Motor neuron (in vitro differentiated cells): ENCODE measurements around the gene CLASP1. TPM values are rescaled to one million over a fixed set of nuclear protein-coding genes. Genes with fewer than 3 reads are reported as not detected.
A peak's percentile ranks its signal among the peaks of the same experiment; 100 is the strongest.
"Not testable (repeated sequence)": the region's sequence is repeated elsewhere in the genome, so short reads cannot be mapped to it uniquely, and the experiment has no call there.

Source experiments
- ATAC-seq, 8 experiments: fragments of 200-7000 bp; cut with Tn5 transposase; replicated peaks in 6 of 8; 2 replicates each; pipeline ENCODE4 v1.8.0; 2021; ENCODE audit warnings: mild to moderate bottlenecking in 8 of 8, moderate library complexity in 8 of 8
- H3K27ac ChIP-seq, 2 donors: fragments of 250-450 bp; sonication (Bioruptor Pico); 2 replicates each; pipeline ENCODE4 v1.9.0; 2021; ENCODE audit warnings: antibody characterized with exemption in 2 of 2, mild to moderate bottlenecking in 2 of 2, moderate library complexity in 1 of 2
- H3K4me1 ChIP-seq, 2 donors: fragments of 250-450 bp; sonication (Bioruptor Pico); replicated peaks in 1 of 2; 2 replicates each; pipeline ENCODE4 v1.6.1; 2021; ENCODE audit warnings: antibody characterized with exemption in 2 of 2, mild to moderate bottlenecking in 2 of 2, moderate library complexity in 1 of 2
- H3K4me3 ChIP-seq, 5 donors: fragments of 250-450 bp; sonication (Bioruptor Pico); 2 replicates each; pipeline ENCODE4 v1.9.0; 2021; ENCODE audit warnings: antibody characterized with exemption in 5 of 5, mild to moderate bottlenecking in 5 of 5, moderate library complexity in 4 of 5
- WGBS, 10 experiments: fragments of 450-650 bp; shearing (Covaris generic); methylation state at CpG; one replicate each; pipeline ENCODE4 v1.0.0; 2022; 5-methylcytosine and 5-hydroxymethylcytosine counted together
- in situ Hi-C, 9 experiments: fragments of 400-800 bp; cut with MboI; loops; one replicate each; pipeline ENCODE4 v1.15.0; 2021; ENCODE audit warnings: low sequenced_read_pairs in 9 of 9, low pct_unique_long_range_greater_than_20kb in 2 of 9; ENCODE audit not compliant: unreplicated experiment in 9 of 9
- total RNA-seq, 8 experiments: library from RNA; unstranded; fragments of 300-600 nt; gene quantifications; 2 replicates each; pipeline versions ENCODE4 v1.2.3 to v1.2.4, GENCODE V29; 2022

Gene CLASP1
- total RNA-seq, 8 experiments from 2014 or later: 36.3 to 66.7 (median 54.6) TPM

DNA sequence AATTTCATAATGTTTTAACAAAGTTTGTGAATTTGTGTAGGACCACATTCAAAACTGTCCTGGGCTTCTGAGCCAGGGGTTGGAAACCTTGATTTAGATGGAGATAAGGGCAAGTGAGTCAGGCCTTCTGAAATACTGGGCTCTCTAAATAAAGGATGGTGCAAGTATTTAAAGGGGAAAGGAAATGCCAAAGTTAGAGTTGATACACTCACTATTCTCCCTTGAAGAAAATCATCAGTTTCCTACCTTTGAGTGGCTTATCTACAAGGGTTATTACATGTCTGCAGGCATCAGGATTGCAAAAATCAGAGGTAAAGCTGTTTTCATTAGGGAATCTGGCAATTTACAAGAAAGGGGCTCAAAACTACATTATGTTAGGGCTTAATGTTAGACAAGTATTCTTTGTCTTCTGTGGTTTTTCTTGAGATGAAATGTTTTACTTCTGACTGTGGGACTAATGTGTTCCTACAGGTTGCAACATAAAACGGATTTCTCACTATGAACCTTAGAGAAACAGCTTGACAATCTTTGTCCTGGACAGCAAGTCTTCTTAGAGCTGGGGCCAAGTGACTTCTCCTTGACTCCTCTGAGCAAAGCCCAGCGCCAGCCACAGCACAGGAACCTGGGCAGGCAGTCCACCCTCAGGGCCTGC, 87.5 kb downstream of the CLASP1 start:
- no peak overlapping the region for H3K4me3 ChIP-seq
- no peak for ATAC-seq
- peaks cover 12 to 16% of the 10 kb centered on the region in 2 donors for H3K4me1 ChIP-seq
- in situ Hi-C loops: no loop called here
- H3K27ac ChIP-seq: no peak overlapping the region
- WGBS, 10 experiments: 40 to 100% (median 85%) methylated on average over 1 to 2 of the region's 2 CpGs; no CpG with 5 or more reads in 2 of the 10 experiments

DNA sequence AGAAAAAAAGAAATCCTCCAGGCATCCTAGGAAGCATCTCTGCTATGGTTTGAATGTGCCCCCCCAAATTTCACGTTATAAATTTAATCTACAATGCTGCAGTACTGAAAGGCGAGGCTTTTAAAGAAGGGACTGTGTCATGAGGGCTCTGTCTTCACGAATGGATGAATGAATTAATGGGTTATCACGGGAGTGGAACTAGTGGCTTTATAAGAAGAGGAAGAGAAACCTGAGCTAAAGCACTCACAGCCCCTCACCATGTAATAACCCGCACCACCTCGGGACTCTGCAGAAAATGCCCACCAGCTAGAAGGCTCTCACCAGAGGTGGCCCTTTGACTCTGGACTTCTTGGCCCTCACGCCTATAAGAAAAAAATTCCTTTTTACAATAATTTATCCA, 90.9 kb downstream of the CLASP1 start:
- in situ Hi-C loops: no loop called here
- Histone ChIP-seq H3K4me3 (no peak overlapping the region), H3K27ac (no peak overlapping the region), H3K4me1 (peaks cover 6 to 15% of the 10 kb centered on the region in 2 donors)
- WGBS, 10 experiments: 73 to 100% (median 90%) methylated on average over 1 to 7 of the region's 7 CpGs
- no peak for ATAC-seq

DNA sequence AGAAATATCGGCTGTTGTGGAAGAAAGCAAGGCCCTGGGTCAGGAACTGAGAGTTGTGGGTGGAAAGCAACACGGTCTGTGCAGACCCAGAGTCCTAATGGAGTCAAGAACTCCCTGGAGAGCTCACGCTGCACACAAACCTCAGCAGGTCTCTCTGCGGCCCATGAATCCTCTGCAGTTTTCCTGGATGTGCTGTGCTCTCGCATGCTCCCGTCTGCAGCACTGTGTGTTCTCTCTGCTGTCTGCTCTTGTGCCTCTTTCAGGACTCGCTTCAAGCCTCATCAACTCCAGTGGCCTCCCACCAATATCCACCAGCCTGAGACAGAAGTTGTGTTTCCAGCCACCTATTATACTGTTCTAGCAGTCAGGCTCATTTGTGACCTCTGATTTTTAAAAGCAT, 94.3 kb downstream of the CLASP1 start:
- no peak overlapping the region for H3K4me3 ChIP-seq
- H3K4me1 ChIP-seq: peaks cover 6 to 15% of the 10 kb centered on the region in 2 donors
- WGBS, 10 experiments: 80 to 100% (median 94%) methylated on average over 1 to 4 of the region's 7 CpGs; no CpG with 5 or more reads in 4 of the 10 experiments
- ATAC-seq: peak in 5 of 8 experiments; percentile 57 to 81 (median 69)
- peak overlapping the region in 1 of 2 donors; percentile 14 for H3K27ac ChIP-seq
- in situ Hi-C loops: no loop called here

DNA sequence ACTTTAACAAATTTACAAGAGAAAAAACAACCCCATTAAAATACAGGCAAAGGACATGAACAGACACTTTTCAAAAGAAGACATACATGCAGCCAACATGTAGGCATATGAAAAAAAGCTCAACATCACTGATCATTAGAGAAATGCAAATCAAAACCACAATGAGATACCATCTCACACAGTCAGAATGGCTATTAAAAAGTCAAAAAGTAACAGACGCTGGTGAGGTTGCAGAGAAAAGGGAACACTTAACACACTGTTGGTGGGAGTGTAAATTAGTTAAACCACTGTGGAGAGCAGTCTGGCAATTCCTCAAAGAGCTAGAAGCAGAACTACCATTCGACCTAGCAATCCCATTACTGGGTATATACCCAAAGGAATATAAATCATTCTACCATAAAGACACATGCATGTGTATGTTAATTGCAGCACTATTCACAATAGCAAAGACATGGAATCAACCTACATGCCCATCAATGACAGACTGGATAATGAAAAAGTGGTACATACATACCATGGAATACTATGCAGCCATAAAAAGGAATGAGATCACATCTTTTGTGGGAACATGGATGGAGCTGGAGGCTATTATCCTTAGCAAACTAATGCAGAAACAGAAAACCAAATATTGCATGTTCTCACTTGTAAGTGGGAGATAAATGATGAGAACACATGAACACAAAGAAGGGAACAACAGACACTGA, 96.6 kb downstream of the CLASP1 start:
- H3K27ac ChIP-seq, H3K4me3 ChIP-seq, in situ Hi-C loops, ATAC-seq: not testable (repeated sequence)
- peaks cover 6 to 11% of the 10 kb centered on the region in 2 donors for H3K4me1 ChIP-seq
- 39 to 100% (median 83%) methylated on average over 1 to 2 of the region's 2 CpGs; no CpG with 5 or more reads in 3 of the 10 experiments for WGBS, 10 experiments

DNA sequence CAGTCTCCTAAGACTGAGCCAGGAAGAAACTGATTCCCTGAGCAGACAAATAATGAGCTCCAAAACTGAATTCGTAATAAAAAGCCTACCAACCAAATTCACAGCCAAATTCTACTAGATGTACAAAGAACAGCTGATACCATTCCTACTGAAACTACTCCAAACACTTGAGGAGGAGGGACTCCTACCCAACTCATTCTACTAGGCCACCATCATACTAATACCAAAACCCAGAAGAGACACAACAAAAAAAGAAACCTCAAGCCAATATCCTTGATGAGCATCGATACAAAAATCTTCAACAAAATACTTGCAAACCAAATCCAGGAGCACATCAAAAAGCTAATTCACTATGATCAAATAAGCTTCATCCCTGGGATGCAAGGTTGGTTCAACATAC, 98.6 kb downstream of the CLASP1 start:
- ATAC-seq: no peak
- H3K4me1 ChIP-seq: peaks cover 5 to 11% of the 10 kb centered on the region in 2 donors
- no peak overlapping the region for H3K27ac ChIP-seq
- H3K4me3 ChIP-seq: no peak overlapping the region
- WGBS, 10 experiments: 52 to 100% (median 89%) methylated on average over 1 to 2 of the region's 2 CpGs; no CpG with 5 or more reads in 1 of the 10 experiments
- in situ Hi-C loops: no loop called here

DNA sequence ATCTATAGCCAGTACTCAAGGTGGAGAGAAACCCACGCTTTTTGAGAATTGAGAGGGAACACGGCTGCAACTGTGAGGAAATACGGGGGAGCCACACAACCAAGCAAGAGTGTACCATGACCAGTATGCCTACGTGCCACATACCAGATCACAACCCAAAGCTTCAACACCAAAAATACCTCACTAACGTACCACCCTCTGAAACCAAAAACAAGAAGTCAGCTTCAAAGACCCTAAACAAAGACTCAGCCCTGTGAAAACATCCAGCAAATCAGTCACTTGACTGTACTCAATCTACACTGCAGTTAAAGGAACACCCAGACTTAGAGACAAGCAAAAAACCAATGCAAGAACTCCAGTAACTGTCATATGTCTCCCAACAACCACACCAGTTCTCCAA, 101.6 kb downstream of the CLASP1 start:
- Histone ChIP-seq H3K27ac (no peak overlapping the region), H3K4me1 (no peaks in the 10 kb centered on the region), H3K4me3 (no peak overlapping the region)
- WGBS, 10 experiments: 80 to 100% (median 90%) methylated on average over 1 to 5 of the region's 5 CpGs; no CpG with 5 or more reads in 5 of the 10 experiments
- in situ Hi-C loops: loop anchor here in 2 of 9 experiments (25.0 kb wide), 1 partner anchor 165 kb away; no protein-coding TSS in a partner anchor
- ATAC-seq: no peak

DNA sequence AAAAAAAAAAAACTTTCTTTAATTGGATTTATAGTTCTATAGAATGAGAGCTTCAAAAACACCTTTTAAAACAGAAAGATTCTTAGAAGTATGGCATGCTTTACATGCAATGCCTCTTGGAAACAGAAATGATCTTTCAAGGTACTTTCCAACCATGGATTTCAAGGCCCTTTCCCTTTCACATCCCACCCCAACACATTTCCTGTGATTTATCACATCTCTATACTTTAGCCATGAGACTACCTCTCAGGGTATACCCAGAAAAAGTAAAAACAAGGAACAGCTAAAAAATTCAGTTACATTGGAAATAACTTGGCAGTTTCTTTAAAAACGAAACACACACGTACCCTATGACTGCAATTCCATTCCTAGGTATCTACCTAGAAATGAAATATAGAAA, 103.3 kb downstream of the CLASP1 start:
- in situ Hi-C loops: loop anchor here in 2 of 9 experiments (25.0 kb wide), 1 partner anchor 166 kb away; no protein-coding TSS in a partner anchor
- Histone ChIP-seq H3K27ac (no peak overlapping the region), H3K4me3 (no peak overlapping the region), H3K4me1 (peaks cover 0 to 4% of the 10 kb centered on the region in 2 donors)
- no peak for ATAC-seq
- 90 to 100% (median 100%) methylated on average over 1 to 2 of the region's 2 CpGs; no CpG with 5 or more reads in 3 of the 10 experiments for WGBS, 10 experiments

DNA sequence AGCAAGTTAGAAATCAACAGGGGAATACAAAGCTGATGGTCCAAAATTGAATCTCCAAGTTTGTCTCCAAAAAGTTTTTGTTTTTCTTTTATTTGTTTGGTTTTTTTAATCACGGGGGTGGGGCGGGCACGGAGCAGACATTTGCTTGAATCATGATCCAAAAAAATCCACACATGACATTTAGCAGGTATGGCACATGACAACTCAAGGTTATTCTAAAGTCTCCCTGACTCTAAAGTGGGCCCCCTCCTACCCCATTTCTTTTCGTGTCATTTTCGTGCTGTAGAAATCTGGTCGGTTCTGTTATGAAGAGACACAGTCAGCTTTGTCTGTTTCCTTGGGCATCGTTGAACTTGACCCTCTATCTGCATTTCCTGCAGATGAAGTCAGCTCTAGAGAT, 104.0 kb downstream of the CLASP1 start:
- Histone ChIP-seq H3K4me1 (peaks cover 0 to 4% of the 10 kb centered on the region in 2 donors), H3K27ac (no peak overlapping the region), H3K4me3 (no peak overlapping the region)
- WGBS, 10 experiments: 87 to 100% (median 97%) methylated on average over 1 to 7 of the region's 7 CpGs; no CpG with 5 or more reads in 1 of the 10 experiments
- in situ Hi-C loops: loop anchor here in 2 of 9 experiments (25.0 kb wide), 1 partner anchor 167 kb away; no protein-coding TSS in a partner anchor
- ATAC-seq: no peak

DNA sequence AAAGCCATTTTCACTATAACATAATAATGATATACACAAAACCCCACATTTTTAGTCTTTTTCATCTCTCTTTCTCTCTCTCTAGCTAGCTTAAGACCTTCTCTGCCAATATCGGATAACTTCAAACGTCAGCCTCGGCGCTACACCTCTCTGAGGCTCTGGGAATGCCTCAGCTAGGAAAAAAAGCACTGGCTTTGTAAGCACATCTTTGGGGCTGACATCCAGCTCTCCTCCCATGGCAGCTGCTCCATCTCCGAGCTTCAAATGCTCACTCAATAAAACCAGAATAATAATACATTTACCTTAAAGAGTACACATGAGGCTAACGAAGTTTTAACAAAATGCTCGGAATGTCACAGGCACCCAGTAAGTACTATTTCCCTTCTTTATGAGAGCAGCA, 107.8 kb downstream of the CLASP1 start:
- Histone ChIP-seq H3K4me1 (peaks cover 0 to 4% of the 10 kb centered on the region in 2 donors), H3K4me3 (no peak overlapping the region), H3K27ac (no peak overlapping the region)
- WGBS, 10 experiments: 0 to 100% (median 53%) methylated on average over 1 to 6 of the region's 7 CpGs; no CpG with 5 or more reads in 1 of the 10 experiments
- no peak for ATAC-seq
- in situ Hi-C loops: loop anchor here in 2 of 9 experiments (25.0 kb wide), 1 partner anchor 171 kb away; no protein-coding TSS in a partner anchor

DNA sequence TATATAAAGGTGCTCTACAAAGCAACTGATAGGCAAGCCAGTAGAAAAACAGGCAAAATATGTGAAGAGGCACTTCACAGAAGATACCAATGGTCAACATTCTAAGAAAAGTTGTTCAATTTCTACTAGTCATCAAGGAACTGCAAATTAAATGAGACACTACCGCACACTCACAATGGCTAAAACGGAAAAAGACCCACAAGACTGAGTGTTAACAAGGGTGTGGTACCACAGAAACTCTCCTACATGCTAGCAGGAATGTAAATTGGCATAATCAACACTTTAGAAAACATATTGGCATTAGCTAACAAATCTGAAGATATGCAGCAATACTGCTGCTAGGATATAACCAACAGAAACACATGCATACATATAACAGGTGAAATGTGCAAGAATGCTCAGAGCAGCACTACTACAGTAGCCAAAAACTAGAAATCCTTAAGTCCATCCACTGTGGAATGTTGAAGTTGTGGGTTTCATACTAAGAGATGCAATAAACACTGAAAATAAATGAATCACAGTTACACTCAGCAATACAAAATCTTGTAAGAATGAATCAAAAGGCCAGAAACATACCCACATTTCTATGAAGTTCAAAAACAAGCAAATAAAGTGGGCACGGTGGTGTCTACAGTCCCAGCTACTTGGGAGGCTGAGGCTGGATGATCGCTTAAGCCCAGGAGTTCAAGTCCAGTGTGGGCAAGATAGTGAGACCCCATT, 109.4 kb downstream of the CLASP1 start:
- ATAC-seq: peak in 3 of 8 experiments; percentile 57 to 86 (median 85)
- in situ Hi-C loops: loop anchor here in 2 of 9 experiments (25.0 kb wide), 1 partner anchor 172 kb away; no protein-coding TSS in a partner anchor
- Histone ChIP-seq H3K4me3 (no peak overlapping the region), H3K27ac (no peak overlapping the region), H3K4me1 (peaks cover 0 to 4% of the 10 kb centered on the region in 2 donors)
- WGBS, 10 experiments: 7 to 100% (median 80%) methylated on average over 1 to 4 of the region's 4 CpGs; no CpG with 5 or more reads in 1 of the 10 experiments

DNA sequence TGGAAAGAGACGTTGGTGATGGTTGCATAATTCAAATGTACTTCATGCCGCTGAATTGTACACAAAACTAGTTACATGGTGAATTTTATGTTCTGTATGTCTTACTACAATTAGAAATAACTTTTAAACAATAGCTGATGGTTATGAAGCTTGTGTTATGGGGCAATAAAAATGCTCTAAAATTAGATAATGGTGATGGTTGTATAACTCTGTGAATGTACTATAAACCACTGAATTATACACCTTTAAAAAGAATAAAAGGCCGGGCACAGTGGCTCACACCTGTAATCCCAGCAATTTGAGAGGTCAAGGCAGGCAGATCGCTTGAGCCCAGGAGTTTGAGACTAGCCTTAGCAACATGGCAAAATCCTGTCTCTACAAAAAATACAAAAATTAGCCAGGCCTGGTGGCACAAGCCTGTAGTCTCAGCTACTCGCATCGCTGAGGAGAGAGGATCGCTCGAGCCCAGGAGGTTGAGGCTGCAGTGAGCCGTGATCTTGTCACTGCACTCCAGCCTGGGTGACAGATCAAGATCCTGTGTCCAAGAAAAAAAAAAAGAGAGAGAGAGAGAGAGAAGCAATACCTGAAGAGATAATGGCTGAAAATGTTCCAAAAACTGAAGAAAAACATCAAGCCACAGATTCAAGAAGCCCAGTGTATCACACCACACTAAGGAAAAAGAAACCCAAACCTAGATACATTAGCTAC, 112.3 kb downstream of the CLASP1 start:
- no peak overlapping the region for H3K27ac ChIP-seq
- in situ Hi-C loops: loop anchor here in 2 of 9 experiments (25.0 kb wide), 1 partner anchor 175 kb away; no protein-coding TSS in a partner anchor
- no peak for ATAC-seq
- peaks cover 18 to 25% of the 10 kb centered on the region in 2 donors for H3K4me1 ChIP-seq
- 67 to 96% (median 88%) methylated on average over 2 to 9 of the region's 9 CpGs for WGBS, 10 experiments
- H3K4me3 ChIP-seq: no peak overlapping the region

DNA sequence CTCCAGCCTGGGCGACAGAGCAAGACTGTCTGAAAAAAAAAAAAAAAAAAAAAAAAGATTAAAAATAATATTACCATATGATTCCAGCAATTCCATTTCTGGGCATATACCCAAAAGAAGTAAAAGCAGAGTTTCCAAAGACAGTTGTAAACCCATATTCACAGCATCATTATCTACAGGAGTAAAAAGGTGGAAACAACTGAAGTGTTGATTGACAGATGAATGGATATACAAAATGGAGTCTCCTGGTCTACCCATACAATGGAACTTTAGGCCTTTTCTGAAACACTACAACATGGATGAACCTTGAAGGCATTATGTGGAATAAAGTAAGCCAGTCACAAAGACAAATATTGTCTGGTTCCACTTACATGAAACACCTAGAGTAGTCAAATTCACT, 112.9 kb downstream of the CLASP1 start:
- ATAC-seq: no peak
- H3K4me1 ChIP-seq: peaks cover 24 to 27% of the 10 kb centered on the region in 2 donors
- H3K4me3 ChIP-seq: no peak overlapping the region
- in situ Hi-C loops: loop anchor here in 2 of 9 experiments (25.0 kb wide), 1 partner anchor 176 kb away; no protein-coding TSS in a partner anchor
- WGBS, 10 experiments: 100% methylated on average over 1 of the region's 1 CpG; no CpG with 5 or more reads in 7 of the 10 experiments
- no peak overlapping the region for H3K27ac ChIP-seq
